ENCODE results near the gene TMEM9. TPM values are rescaled to one million over a fixed set of nuclear protein-coding genes. Genes with fewer than 3 reads are reported as not detected.
"Not testable (repeated sequence)": the region's sequence is repeated elsewhere in the genome, so short reads cannot be mapped to it uniquely, and the experiment has no call there.

TMEM9 gene
- total RNA-seq, 1 experiment from 2014 or later = 76.5 TPM

- no peak for DNase-seq (ENCODE audit: low read depth)
Measured at GRCh38 chr1:201175820-201176500, 21.7 kb upstream of the TMEM9 start.

GRCh38 chr1:201173736-201174135 is 19.5 kb upstream of the TMEM9 start:
- no peak for DNase-seq (ENCODE audit: low read depth)

- peak; percentile 86 for DNase-seq (ENCODE audit: low read depth)
Measured at GRCh38 chr1:201172999-201173610, 18.8 kb upstream of the TMEM9 start.

- DNase-seq (ENCODE audit: low read depth) = no peak
Measured at GRCh38 chr1:201172326-201172725, 18.1 kb upstream of the TMEM9 start.

GRCh38 chr1:201171063-201172036 is 17.1 kb upstream of the TMEM9 start:
- DNase-seq (ENCODE audit: low read depth) = no peak

- peak; percentile 84 for DNase-seq (ENCODE audit: low read depth)
Measured at GRCh38 chr1:201170533-201171062, 16.3 kb upstream of the TMEM9 start.

- DNase-seq (ENCODE audit: low read depth) = no peak
Measured at GRCh38 chr1:201169971-201170532, 15.8 kb upstream of the TMEM9 start.

- DNase-seq (ENCODE audit: low read depth) = no peak
Measured at GRCh38 chr1:201169203-201169602, 14.9 kb upstream of the TMEM9 start.

- no peak for DNase-seq (ENCODE audit: low read depth)
Measured at GRCh38 chr1:201167041-201167991, 13.0 kb upstream of the TMEM9 start.

GRCh38 chr1:201164645-201165044 is 10.4 kb upstream of the TMEM9 start:
- no peak for DNase-seq (ENCODE audit: low read depth)

- no peak for DNase-seq (ENCODE audit: low read depth)
Measured at GRCh38 chr1:201163707-201164106, 9.4 kb upstream of the TMEM9 start.

GRCh38 chr1:201163036-201163435 is 8.8 kb upstream of the TMEM9 start:
- DNase-seq (ENCODE audit: low read depth) = not testable (repeated sequence)

GRCh38 chr1:201157949-201158348 is 3.7 kb upstream of the TMEM9 start:
- no peak for DNase-seq (ENCODE audit: low read depth)

GRCh38 chr1:201156819-201157218 is 2.5 kb upstream of the TMEM9 start:
- DNase-seq (ENCODE audit: low read depth) = no peak

- no peak for DNase-seq (ENCODE audit: low read depth)
Measured at GRCh38 chr1:201156346-201156745, 2.1 kb upstream of the TMEM9 start.

- no peak for DNase-seq (ENCODE audit: low read depth)
Measured at GRCh38 chr1:201155354-201155753, 1.1 kb upstream of the TMEM9 start.

- DNase-seq (ENCODE audit: low read depth) = no peak
Measured at GRCh38 chr1:201153474-201154388, 543 bp downstream of the TMEM9 start.

GRCh38 chr1:201149400-201149799 is 4.9 kb downstream of the TMEM9 start:
- peak; percentile 39 for DNase-seq (ENCODE audit: low read depth)

GRCh38 chr1:201147396-201148015 is 6.8 kb downstream of the TMEM9 start:
- no peak for DNase-seq (ENCODE audit: low read depth)
